ENCODE results near the gene ART4.

DNA sequence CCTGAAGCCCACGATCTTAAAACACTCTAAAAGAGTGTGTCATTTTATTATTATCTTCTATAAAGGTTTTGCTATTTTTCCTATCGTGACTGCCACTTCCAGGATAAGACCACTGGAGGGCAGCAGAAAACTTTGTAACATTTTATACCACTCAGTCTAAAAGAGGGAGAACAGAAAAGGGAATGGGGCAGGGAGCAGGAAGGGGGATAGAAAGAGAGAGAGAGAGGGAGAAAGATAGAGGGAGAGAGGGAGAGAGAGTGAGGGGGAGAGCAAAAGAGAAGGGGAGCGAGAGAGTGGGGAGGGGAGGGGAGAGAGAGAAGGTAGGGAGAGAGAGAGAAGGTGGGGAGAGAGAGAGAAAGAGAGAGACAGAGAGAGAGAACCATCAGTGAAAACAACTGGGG lies 2.0 kb upstream of the ART4 start:
- TF ChIP-seq, protein P1, sequence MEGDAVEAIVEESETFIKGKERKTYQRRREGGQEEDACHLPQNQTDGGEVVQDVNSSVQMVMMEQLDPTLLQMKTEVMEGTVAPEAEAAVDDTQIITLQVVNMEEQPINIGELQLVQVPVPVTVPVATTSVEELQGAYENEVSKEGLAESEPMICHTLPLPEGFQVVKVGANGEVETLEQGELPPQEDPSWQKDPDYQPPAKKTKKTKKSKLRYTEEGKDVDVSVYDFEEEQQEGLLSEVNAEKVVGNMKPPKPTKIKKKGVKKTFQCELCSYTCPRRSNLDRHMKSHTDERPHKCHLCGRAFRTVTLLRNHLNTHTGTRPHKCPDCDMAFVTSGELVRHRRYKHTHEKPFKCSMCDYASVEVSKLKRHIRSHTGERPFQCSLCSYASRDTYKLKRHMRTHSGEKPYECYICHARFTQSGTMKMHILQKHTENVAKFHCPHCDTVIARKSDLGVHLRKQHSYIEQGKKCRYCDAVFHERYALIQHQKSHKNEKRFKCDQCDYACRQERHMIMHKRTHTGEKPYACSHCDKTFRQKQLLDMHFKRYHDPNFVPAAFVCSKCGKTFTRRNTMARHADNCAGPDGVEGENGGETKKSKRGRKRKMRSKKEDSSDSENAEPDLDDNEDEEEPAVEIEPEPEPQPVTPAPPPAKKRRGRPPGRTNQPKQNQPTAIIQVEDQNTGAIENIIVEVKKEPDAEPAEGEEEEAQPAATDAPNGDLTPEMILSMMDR (IDR thresholded peaks at IDR 0.05): peak; percentile 60 to 93 (median 82)
- TF ChIP-seq POLR2A (IDR thresholded peaks at IDR 0.05): no peak
